Choroid plexus epithelial cell (primary cell): ENCODE results near the gene RPS6KA4.
"Not testable (repeated sequence)": the region's sequence is repeated elsewhere in the genome, so short reads cannot be mapped to it uniquely, and the experiment has no call there.

Experiments
- DNase-seq: peaks from one replicate; pipeline ENCODE4 v3.0.0-alpha.2; 2010; ENCODE audit warnings: low read depth
- H3K4me3 ChIP-seq: 2 replicates; pipeline ENCODE4 v1.5.1; 2011; ENCODE audit warnings: low read depth, mild to moderate bottlenecking, control low read depth, low read length, moderate library complexity
- TF ChIP-seq, protein P1 (sequence below): conservative IDR thresholded peaks from 2 replicates; pipeline ENCODE4 v1.5.1; 2011; ENCODE audit warnings: low read depth, mild to moderate bottlenecking, control low read depth, inconsistent platforms, low read length, moderate library complexity

Gene RPS6KA4

DNA sequence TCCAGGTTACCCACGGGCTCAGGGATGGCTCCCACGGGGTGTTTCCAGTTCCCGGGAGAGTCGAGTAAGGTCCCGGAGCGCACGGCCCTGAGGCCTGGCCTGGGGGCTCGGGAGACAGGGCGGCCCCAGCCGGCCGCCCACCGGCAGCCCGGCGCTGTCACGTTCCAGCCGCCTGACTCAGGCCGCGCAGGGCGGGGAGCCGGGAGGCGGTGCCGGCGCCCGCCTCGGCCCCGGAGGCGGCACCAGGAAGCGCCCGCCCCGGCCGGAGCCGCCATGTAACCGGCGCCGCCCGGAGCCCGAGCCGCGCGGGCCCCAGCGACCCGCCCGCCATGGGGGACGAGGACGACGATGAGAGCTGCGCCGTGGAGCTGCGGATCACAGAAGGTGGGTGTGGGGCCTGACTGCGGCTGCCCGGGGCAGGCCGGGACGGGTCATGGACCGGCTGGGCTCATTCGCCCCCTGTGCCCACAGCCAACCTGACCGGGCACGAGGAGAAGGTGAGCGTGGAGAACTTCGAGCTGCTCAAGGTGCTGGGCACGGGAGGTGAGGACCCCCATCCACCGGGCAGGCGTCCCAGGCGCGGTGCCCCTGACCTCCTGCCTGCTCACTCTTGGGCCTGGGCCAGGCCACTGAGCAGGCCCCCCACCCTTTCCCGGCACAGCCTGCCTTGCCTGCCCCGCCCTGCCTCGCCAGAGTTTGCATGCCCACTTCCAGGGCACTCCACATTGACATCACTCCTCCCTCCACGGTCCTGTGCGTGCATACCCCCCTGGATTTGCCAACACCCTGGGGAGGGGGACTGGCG lies at the start of gene RPS6KA4:
Gene RPS6KA4, plus strand, starts transcription at position 256 of the 805 bp plus-strand sequence. Its CDS starts 74 bp downstream, at position 330.
- TF ChIP-seq, protein P1, sequence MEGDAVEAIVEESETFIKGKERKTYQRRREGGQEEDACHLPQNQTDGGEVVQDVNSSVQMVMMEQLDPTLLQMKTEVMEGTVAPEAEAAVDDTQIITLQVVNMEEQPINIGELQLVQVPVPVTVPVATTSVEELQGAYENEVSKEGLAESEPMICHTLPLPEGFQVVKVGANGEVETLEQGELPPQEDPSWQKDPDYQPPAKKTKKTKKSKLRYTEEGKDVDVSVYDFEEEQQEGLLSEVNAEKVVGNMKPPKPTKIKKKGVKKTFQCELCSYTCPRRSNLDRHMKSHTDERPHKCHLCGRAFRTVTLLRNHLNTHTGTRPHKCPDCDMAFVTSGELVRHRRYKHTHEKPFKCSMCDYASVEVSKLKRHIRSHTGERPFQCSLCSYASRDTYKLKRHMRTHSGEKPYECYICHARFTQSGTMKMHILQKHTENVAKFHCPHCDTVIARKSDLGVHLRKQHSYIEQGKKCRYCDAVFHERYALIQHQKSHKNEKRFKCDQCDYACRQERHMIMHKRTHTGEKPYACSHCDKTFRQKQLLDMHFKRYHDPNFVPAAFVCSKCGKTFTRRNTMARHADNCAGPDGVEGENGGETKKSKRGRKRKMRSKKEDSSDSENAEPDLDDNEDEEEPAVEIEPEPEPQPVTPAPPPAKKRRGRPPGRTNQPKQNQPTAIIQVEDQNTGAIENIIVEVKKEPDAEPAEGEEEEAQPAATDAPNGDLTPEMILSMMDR, result no peak
- peak; percentile 64 for DNase-seq
- H3K4me3 ChIP-seq, result peak within 1 kb of the TSS; percentile 92

DNA sequence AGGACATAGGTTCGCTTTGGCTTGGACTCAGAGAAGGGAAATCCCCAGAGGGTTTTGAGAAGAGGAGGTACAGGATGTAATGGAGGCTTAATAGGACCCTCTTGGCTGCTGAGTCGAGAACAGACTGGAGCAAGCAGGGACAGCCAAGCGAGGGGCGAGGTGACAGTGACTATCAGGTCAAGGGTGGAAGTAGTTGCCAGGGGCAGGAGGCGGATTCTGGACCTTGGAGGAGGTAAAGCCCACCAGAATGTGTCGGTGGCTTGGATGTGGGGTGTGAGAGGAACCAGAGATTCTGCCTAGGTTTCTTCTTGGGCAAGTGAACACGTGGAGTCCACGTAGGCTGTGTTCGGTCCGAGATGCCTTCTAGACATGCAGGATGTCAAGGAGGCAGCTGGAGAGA lies 46.0 kb upstream of the RPS6KA4 start:
- TF ChIP-seq, protein P1, result no peak
- DNase-seq, result no peak
- no peak overlapping the region for H3K4me3 ChIP-seq

DNA sequence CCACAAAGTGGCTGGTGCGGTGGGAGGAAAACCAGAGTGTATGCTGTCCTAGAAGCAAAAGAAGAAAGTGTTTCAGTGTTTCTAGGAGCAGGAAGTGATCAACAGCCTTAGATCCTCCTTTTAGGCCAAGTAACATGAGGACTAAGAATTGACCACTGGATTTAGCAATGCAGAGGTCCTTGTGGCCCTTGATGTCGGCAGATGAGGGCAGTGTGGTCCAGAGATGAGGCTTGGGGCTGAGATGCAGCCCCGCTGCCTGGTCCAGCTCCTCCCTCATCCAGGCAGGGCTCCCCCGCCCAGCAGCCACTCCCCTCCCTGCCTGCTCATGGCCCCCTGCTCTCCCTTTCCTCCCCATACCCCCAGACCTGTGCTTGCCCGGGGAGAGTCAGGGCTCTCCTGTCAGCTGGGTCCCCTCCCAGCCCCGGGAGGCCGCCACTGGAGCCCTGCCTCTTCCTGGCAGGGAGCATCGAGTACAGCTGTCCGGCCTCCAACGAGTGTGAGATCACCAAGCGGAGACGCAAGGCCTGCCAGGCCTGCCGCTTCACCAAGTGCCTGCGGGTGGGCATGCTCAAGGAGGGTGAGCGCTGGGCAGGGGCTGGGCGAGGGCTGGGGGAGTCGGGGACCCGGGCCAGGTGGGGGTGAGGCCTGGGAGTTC lies 45.3 kb upstream of the RPS6KA4 start:
- no peak overlapping the region for H3K4me3 ChIP-seq
- DNase-seq, result no peak

DNA sequence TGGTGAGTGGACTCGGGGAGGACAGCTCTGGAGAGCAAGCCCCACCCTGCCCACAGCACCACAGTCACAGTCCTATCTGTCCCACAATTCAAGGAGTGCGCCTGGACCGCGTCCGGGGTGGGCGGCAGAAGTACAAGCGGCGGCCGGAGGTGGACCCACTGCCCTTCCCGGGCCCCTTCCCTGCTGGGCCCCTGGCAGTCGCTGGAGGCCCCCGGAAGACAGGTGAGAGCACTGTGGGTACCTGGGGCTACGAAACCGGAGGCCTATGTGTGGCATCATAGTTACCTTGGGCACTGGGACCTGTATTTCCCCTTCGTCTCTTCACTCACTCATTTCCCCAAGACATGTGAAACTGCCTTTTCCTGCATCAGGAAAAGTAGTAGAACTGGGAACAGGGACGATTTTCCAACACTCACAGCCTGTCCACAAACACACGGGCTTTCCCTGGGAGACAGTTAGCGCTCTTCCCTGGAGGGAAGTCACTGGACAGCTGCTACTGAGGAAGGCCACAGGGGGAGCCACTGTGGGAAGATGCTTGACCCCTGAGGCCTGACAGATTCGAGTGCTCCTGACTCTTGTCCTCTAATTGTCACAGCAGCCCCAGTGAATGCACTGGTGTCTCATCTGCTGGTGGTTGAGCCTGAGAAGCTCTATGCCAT lies 44.7 kb upstream of the RPS6KA4 start:
- DNase-seq, result no peak
- TF ChIP-seq, protein P1, result peak; percentile 41
- H3K4me3 ChIP-seq, result no peak overlapping the region

More for the DNA sequence above, 45.3 kb upstream of the RPS6KA4 start:
- TF ChIP-seq, protein P1, result no peak

DNA sequence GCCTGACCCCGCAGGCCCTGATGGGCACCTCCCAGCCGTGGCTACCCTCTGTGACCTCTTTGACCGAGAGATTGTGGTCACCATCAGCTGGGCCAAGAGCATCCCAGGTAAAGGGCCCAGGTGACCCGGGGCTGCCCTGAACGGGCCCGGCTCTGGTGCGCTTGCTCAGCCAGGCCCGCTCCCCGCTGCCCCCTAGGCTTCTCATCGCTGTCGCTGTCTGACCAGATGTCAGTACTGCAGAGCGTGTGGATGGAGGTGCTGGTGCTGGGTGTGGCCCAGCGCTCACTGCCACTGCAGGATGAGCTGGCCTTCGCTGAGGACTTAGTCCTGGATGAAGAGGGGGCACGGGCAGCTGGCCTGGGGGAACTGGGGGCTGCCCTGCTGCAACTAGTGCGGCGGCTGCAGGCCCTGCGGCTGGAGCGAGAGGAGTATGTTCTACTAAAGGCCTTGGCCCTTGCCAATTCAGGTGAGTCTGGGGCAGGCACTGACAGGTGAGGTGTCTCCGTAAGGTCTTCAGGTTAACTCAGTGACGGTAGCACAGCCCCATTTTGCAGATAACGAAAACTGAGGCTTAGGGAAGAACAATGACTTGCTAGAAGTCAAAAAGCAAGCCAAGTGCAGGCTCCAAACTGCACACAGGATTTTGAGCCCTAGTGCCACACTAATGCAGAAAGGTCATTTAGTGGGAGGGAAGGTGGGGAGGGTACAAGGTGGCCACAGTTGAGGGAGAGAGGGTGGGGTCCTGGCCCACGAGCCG lies 44.0 kb upstream of the RPS6KA4 start:
- no peak for DNase-seq
- TF ChIP-seq, protein P1, result no peak
- no peak overlapping the region for H3K4me3 ChIP-seq

DNA sequence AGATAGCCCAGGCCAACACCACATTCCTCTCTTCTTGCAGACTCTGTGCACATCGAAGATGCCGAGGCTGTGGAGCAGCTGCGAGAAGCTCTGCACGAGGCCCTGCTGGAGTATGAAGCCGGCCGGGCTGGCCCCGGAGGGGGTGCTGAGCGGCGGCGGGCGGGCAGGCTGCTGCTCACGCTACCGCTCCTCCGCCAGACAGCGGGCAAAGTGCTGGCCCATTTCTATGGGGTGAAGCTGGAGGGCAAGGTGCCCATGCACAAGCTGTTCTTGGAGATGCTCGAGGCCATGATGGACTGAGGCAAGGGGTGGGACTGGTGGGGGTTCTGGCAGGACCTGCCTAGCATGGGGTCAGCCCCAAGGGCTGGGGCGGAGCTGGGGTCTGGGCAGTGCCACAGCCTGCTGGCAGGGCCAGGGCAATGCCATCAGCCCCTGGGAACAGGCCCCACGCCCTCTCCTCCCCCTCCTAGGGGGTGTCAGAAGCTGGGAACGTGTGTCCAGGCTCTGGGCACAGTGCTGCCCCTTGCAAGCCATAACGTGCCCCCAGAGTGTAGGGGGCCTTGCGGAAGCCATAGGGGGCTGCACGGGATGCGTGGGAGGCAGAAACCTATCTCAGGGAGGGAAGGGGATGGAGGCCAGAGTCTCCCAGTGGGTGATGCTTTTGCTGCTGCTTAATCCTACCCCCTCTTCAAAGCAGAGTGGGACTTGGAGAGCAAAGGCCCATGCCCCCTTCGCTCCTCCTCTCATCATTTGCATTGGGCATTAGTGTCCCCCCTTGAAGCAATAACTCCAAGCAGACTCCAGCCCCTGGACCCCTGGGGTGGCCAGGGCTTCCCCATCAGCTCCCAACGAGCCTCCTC lies 43.1 kb upstream of the RPS6KA4 start:
- H3K4me3 ChIP-seq, result not testable (repeated sequence)

More for the DNA sequence above, 43.1 kb upstream of the RPS6KA4 start:
- DNase-seq, result not testable (repeated sequence)
